Activated T-cell treated with anti-CD3 and anti-CD28 coated beads, Interleukin-2, amount 50 U/mL, for 72 hours (primary cell): ENCODE data around the gene CEP97. TPM values are rescaled to one million over a fixed set of nuclear protein-coding genes. Genes with fewer than 3 reads are reported as not detected.
"Not testable (repeated sequence)": the region's sequence is repeated elsewhere in the genome, so short reads cannot be mapped to it uniquely, and the experiment has no call there.

ENCODE experiments used
- ATAC-seq, 2 donors: fragments of 150-1000 bp; cut with Tn5 transposase; replicated peaks in 1 of 2; 2 replicates each; pipeline ENCODE4 v1.10.0; 2021; ENCODE audit warnings: moderate library complexity in 2 of 2, mild to moderate bottlenecking in 1 of 2
- DNase-seq, 2 donors: peaks; one replicate each; pipeline ENCODE4 v3.0.0; 2021 to 2022; ENCODE audit warnings: mixed read lengths in 1 of 2
- H3K27ac Mint-ChIP-seq: one replicate; pipeline ENCODE4 v1.8.0; 2022; ENCODE audit warnings: mild to moderate bottlenecking, moderate library complexity, mixed read lengths
- H3K27me3 Mint-ChIP-seq: one replicate; pipeline ENCODE4 v1.8.0; 2022; ENCODE audit warnings: low read depth, mixed read lengths
- H3K36me3 Mint-ChIP-seq, 2 donors: one replicate each; pipeline ENCODE4 v1.8.0; 2022; ENCODE audit warnings: mixed read lengths in 2 of 2, mild to moderate bottlenecking in 1 of 2; ENCODE audit not compliant: insufficient read depth in 2 of 2
- H3K4me1 Mint-ChIP-seq: one replicate; pipeline ENCODE4 v1.8.0; 2022; ENCODE audit warnings: low read depth, mixed read lengths
- H3K4me3 Mint-ChIP-seq, 2 donors: one replicate each; pipeline ENCODE4 v1.8.0; 2022; ENCODE audit warnings: mild to moderate bottlenecking in 2 of 2, mixed read lengths in 2 of 2, moderate library complexity in 2 of 2
- H3K9me3 Mint-ChIP-seq, 2 donors: one replicate each; pipeline ENCODE4 v1.8.0; 2022; ENCODE audit warnings: mixed read lengths in 2 of 2
- total RNA-seq, 2 donors: library from RNA; stranded (reverse); gene quantifications; one replicate each; pipeline ENCODE4 v1.2.3, GENCODE V29; 2022

CEP97 gene
- total RNA-seq = 10 to 100 TPM; 19.2 to 23.5 TPM

GRCh38 chr3:101724329-101725193 lies at the start of gene CEP97:
CEP97 (plus strand) TSS chr3:101724614; CDS start chr3:101724677, 63 bp downstream.
- H3K27me3 Mint-ChIP-seq = no peaks in the 10 kb centered on the region
- peak within 1 kb of the TSS; percentile 83 for H3K27ac Mint-ChIP-seq
- H3K9me3 Mint-ChIP-seq = no peaks in the 10 kb centered on the region
- peak within 1 kb of the TSS; percentile 88 to 98 for H3K4me3 Mint-ChIP-seq
- peaks cover 49% of the 10 kb centered on the region for H3K4me1 Mint-ChIP-seq
- DNase-seq (peak; percentile 90 to 93), ATAC-seq (peak; percentile 96)
- peaks cover 2 to 13% of the 10 kb centered on the region in 2 donors for H3K36me3 Mint-ChIP-seq

- H3K9me3 Mint-ChIP-seq = no peaks in the 10 kb centered on the region
- DNase-seq = no peak
- H3K27ac Mint-ChIP-seq = peak overlapping the region; percentile 96
- H3K4me1 Mint-ChIP-seq = peaks cover 69% of the 10 kb centered on the region
- H3K4me3 Mint-ChIP-seq = peak overlapping the region; percentile 93 to 95
- H3K36me3 Mint-ChIP-seq = peaks cover 2 to 29% of the 10 kb centered on the region in 2 donors
- no peak for ATAC-seq
- H3K27me3 Mint-ChIP-seq = no peaks in the 10 kb centered on the region
Observed at GRCh38 chr3:101675709-101676215, 48.7 kb upstream of the CEP97 start.

GRCh38 chr3:101676216-101676764 lies 48.1 kb upstream of the CEP97 start:
- Mint-ChIP-seq H3K9me3 (no peaks in the 10 kb centered on the region), H3K27ac (peak overlapping the region; percentile 96), H3K4me3 (peak overlapping the region; percentile 93 to 95), H3K27me3 (no peaks in the 10 kb centered on the region), H3K36me3 (peaks cover 2 to 30% of the 10 kb centered on the region in 2 donors), H3K4me1 (peaks cover 66% of the 10 kb centered on the region)
- ATAC-seq (peak; percentile 86 to 90), DNase-seq (peak; percentile 96 to 97)

- Mint-ChIP-seq H3K27me3 (no peaks in the 10 kb centered on the region), H3K4me3 (peak within 1 kb of the TSS; percentile 93 to 95), H3K9me3 (no peaks in the 10 kb centered on the region), H3K4me1 (peaks cover 66% of the 10 kb centered on the region), H3K36me3 (peaks cover 5 to 32% of the 10 kb centered on the region in 2 donors), H3K27ac (peak within 1 kb of the TSS; percentile 96)
- ATAC-seq (peak; percentile 67 to 71), DNase-seq (peak; percentile 99)
Observed at GRCh38 chr3:101676765-101677435, 47.5 kb upstream of the CEP97 start, which contains the start of gene ZBTB11. ZBTB11 (minus strand) TSS chr3:101677132; CDS start chr3:101676914, 218 bp downstream.

GRCh38 chr3:101677436-101678286 lies 46.8 kb upstream of the CEP97 start:
- peak in 1 of 2 donors; percentile 23 for DNase-seq
- Mint-ChIP-seq H3K4me3 (peak overlapping the region; percentile 93 to 95), H3K4me1 (peaks cover 66% of the 10 kb centered on the region), H3K27ac (peak overlapping the region; percentile 81), H3K9me3 (no peaks in the 10 kb centered on the region), H3K27me3 (no peaks in the 10 kb centered on the region), H3K36me3 (peaks cover 5 to 37% of the 10 kb centered on the region in 2 donors)
- ATAC-seq = no peak

- H3K27ac Mint-ChIP-seq, H3K27me3 Mint-ChIP-seq, H3K9me3 Mint-ChIP-seq, ATAC-seq, DNase-seq, H3K4me3 Mint-ChIP-seq: not testable (repeated sequence)
- Mint-ChIP-seq H3K36me3 (peaks cover 5 to 38% of the 10 kb centered on the region in 2 donors), H3K4me1 (peaks cover 57% of the 10 kb centered on the region)
Observed at GRCh38 chr3:101678837-101679236, 45.6 kb upstream of the CEP97 start.

GRCh38 chr3:101680466-101680865 lies 43.9 kb upstream of the CEP97 start:
- no peak for DNase-seq
- Mint-ChIP-seq H3K4me1 (peaks cover 51% of the 10 kb centered on the region), H3K36me3 (peaks cover 13 to 43% of the 10 kb centered on the region in 2 donors), H3K9me3 (no peaks in the 10 kb centered on the region), H3K27me3 (no peaks in the 10 kb centered on the region), H3K4me3 (no peak overlapping the region), H3K27ac (peak overlapping the region; percentile 77)
- ATAC-seq = no peak

GRCh38 chr3:101685050-101685400 lies 39.4 kb upstream of the CEP97 start:
- DNase-seq (no peak), ATAC-seq (no peak)
- Mint-ChIP-seq H3K27ac (peak overlapping the region; percentile 99), H3K4me3 (peak overlapping the region; percentile 97 to 100), H3K4me1 (peaks cover 49% of the 10 kb centered on the region), H3K36me3 (peaks cover 24 to 44% of the 10 kb centered on the region in 2 donors), H3K9me3 (no peaks in the 10 kb centered on the region), H3K27me3 (no peaks in the 10 kb centered on the region)

- peak overlapping the region; percentile 97 to 100 for H3K4me3 Mint-ChIP-seq
- no peaks in the 10 kb centered on the region for H3K27me3 Mint-ChIP-seq
- no peaks in the 10 kb centered on the region for H3K9me3 Mint-ChIP-seq
- peaks cover 56% of the 10 kb centered on the region for H3K4me1 Mint-ChIP-seq
- peak overlapping the region; percentile 99 for H3K27ac Mint-ChIP-seq
- peak in 1 of 2 donors; percentile 0 for ATAC-seq
- no peak for DNase-seq
- H3K36me3 Mint-ChIP-seq = peaks cover 24 to 36% of the 10 kb centered on the region in 2 donors
Observed at GRCh38 chr3:101685870-101686307, 38.5 kb upstream of the CEP97 start.

GRCh38 chr3:101687142-101687931 lies 37.1 kb upstream of the CEP97 start:
- Mint-ChIP-seq H3K4me1 (peaks cover 51% of the 10 kb centered on the region), H3K4me3 (peak overlapping the region; percentile 97 to 100), H3K36me3 (peaks cover 19 to 24% of the 10 kb centered on the region in 2 donors), H3K27ac (peak overlapping the region; percentile 99), H3K9me3 (no peaks in the 10 kb centered on the region), H3K27me3 (no peaks in the 10 kb centered on the region)
- ATAC-seq (peak in 1 of 2 donors; percentile 23), DNase-seq (no peak)

GRCh38 chr3:101689286-101689685 lies 35.1 kb upstream of the CEP97 start:
- no peak for DNase-seq
- H3K4me1 Mint-ChIP-seq = peaks cover 44% of the 10 kb centered on the region
- H3K9me3 Mint-ChIP-seq = no peaks in the 10 kb centered on the region
- no peaks in the 10 kb centered on the region for H3K27me3 Mint-ChIP-seq
- H3K36me3 Mint-ChIP-seq = peaks cover 17 to 19% of the 10 kb centered on the region in 2 donors
- H3K27ac Mint-ChIP-seq = peak overlapping the region; percentile 53
- H3K4me3 Mint-ChIP-seq = no peak overlapping the region
- ATAC-seq = no peak
